Natural killer cell (primary cell): ENCODE results near the gene ATP8B1. TPM values are rescaled to one million over a fixed set of nuclear protein-coding genes. Genes with fewer than 3 reads are reported as not detected.
"Not testable (repeated sequence)": the region's sequence is repeated elsewhere in the genome, so short reads cannot be mapped to it uniquely, and the experiment has no call there.

ENCODE experiments used
- ATAC-seq, 3 donors: fragments of 150-1000 bp in 2 of 3; fragments of 200-7000 bp in 1 of 3; cut with Tn5 transposase; 1 replicate in 1 of 3; 2 replicates in 2 of 3; pipeline ENCODE4 v1.10.0; 2021; ENCODE audit warnings: mild to moderate bottlenecking in 2 of 3, moderate library complexity in 2 of 3
- DNase-seq, 2 donors: peaks; one replicate each; pipeline versions ENCODE4 v3.0.0 to v3.0.0-alpha.2; 2013 to 2021; ENCODE audit warnings: mixed read lengths in 1 of 2
- H3K27ac ChIP-seq: one replicate; pipeline ENCODE4 v1.5.1; 2013; ENCODE audit warnings: mild to moderate bottlenecking, low read length
- H3K27me3 ChIP-seq: one replicate; pipeline ENCODE4 v1.6.1; 2013; ENCODE audit warnings: low read length; ENCODE audit not compliant: control insufficient read depth, insufficient read depth
- H3K36me3 ChIP-seq: one replicate; pipeline ENCODE4 v1.6.1; 2013; ENCODE audit warnings: low read length; ENCODE audit not compliant: control insufficient read depth, insufficient read depth
- H3K4me1 ChIP-seq: one replicate; pipeline ENCODE4 v1.6.1; 2013; ENCODE audit warnings: low read length; ENCODE audit not compliant: control insufficient read depth, insufficient read depth
- H3K4me3 ChIP-seq: one replicate; pipeline ENCODE4 v1.5.1; 2013; ENCODE audit warnings: low read length
- H3K9me3 ChIP-seq: one replicate; pipeline ENCODE4 v1.6.1; 2013; ENCODE audit warnings: low read length; ENCODE audit not compliant: control insufficient read depth, insufficient read depth
- H3K27ac Mint-ChIP-seq, 2 donors: one replicate each; pipeline ENCODE4 v1.8.0; 2022; ENCODE audit warnings: mild to moderate bottlenecking in 2 of 2, mixed read lengths in 2 of 2, moderate library complexity in 1 of 2
- H3K27me3 Mint-ChIP-seq, 2 donors: one replicate each; pipeline ENCODE4 v1.8.0; 2022; ENCODE audit warnings: low read depth in 2 of 2, mixed read lengths in 2 of 2
- H3K36me3 Mint-ChIP-seq: one replicate; pipeline ENCODE4 v1.8.0; 2022; ENCODE audit warnings: mixed read lengths
- H3K4me1 Mint-ChIP-seq, 2 donors: one replicate each; pipeline ENCODE4 v1.8.0; 2022; ENCODE audit warnings: mixed read lengths in 2 of 2
- H3K4me3 Mint-ChIP-seq: one replicate; pipeline ENCODE4 v1.8.0; 2022; ENCODE audit warnings: mild to moderate bottlenecking, moderate library complexity, mixed read lengths
- H3K9me3 Mint-ChIP-seq, 2 donors: one replicate each; pipeline ENCODE4 v1.8.0; 2022; ENCODE audit warnings: mixed read lengths in 2 of 2
- WGBS: methylation state at CpG from one replicate; pipeline ENCODE4 v1.1.7; 2013; ENCODE audit warnings: missing lambda C conversion rate; ENCODE audit not compliant: insufficient coverage; 5-methylcytosine and 5-hydroxymethylcytosine counted together
- intact Hi-C: fragments of 100-400 bp; cut with micrococcal nuclease; formaldehyde crosslinking; loops from one replicate; pipeline ENCODE4 v1.14.2; 2022
- total RNA-seq, 4 donors: library from RNA; stranded (reverse); fragments of 120-200 nt in 1 of 4; gene quantifications; one replicate each; pipeline versions ENCODE4 v1.2.3 to v1.2.4, GENCODE V29; 2013 to 2022
- TF ChIP-seq, protein P1 (sequence below): fragments of 200-600 bp; IDR thresholded peaks from one replicate; pipeline ENCODE4 v1.8.0; 2022; ENCODE audit warnings: antibody characterized with exemption

Gene ATP8B1
- not detected for total RNA-seq
- total RNA-seq (2013) = not detected

- Mint-ChIP-seq H3K36me3 (no peaks in the 10 kb centered on the region), H3K27me3 (peaks cover 32 to 38% of the 10 kb centered on the region in 2 donors), H3K4me1 (peaks cover 0 to 12% of the 10 kb centered on the region in 2 donors), H3K4me3 (peak within 1 kb of the TSS; percentile 25), H3K9me3 (no peaks in the 10 kb centered on the region), H3K27ac (no peak within 1 kb of the TSS)
- intact Hi-C loops = no loop called here
- TF ChIP-seq, protein P1, sequence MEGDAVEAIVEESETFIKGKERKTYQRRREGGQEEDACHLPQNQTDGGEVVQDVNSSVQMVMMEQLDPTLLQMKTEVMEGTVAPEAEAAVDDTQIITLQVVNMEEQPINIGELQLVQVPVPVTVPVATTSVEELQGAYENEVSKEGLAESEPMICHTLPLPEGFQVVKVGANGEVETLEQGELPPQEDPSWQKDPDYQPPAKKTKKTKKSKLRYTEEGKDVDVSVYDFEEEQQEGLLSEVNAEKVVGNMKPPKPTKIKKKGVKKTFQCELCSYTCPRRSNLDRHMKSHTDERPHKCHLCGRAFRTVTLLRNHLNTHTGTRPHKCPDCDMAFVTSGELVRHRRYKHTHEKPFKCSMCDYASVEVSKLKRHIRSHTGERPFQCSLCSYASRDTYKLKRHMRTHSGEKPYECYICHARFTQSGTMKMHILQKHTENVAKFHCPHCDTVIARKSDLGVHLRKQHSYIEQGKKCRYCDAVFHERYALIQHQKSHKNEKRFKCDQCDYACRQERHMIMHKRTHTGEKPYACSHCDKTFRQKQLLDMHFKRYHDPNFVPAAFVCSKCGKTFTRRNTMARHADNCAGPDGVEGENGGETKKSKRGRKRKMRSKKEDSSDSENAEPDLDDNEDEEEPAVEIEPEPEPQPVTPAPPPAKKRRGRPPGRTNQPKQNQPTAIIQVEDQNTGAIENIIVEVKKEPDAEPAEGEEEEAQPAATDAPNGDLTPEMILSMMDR = no peak
- no peaks in the 10 kb centered on the region for H3K36me3 ChIP-seq
- WGBS = 4% methylated on average over 77 of the region's 77 CpGs
- H3K4me1 ChIP-seq = peaks cover 19% of the 10 kb centered on the region
- no peak within 1 kb of the TSS for H3K27ac ChIP-seq
- H3K9me3 ChIP-seq = no peaks in the 10 kb centered on the region
- peaks cover 23% of the 10 kb centered on the region for H3K27me3 ChIP-seq
- H3K4me3 ChIP-seq = no peak within 1 kb of the TSS
- DNase-seq = no peak
- no peak for ATAC-seq
Observed at GRCh38 chr18:57803103-57803969, at the start of gene ATP8B1. Gene ATP8B1 (minus strand): TSS chr18:57803315. CDS start chr18:57731807, 71,508 bp downstream.

- H3K36me3 Mint-ChIP-seq = no peaks in the 10 kb centered on the region
Observed at GRCh38 chr18:57850063-57850462, 46.9 kb upstream of the ATP8B1 start.

DNA sequence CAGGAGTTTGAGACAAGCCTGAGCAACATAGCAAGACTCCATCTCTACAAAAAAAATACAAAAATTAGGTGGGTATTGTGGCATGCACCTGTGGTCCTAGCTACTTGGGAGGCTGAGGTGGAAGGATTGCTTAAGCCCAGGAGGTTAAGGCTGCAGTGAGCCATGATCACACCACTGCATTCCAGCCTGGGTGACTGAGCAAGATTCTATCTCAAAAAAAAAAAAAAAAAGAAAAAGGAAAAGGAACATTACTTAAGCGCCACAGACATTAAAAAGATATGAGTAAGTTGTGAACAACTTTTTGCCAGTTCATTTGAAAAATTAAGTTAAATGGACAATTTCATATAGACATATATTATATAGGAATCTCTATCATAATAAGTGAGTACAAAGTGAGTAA is 45.3 kb upstream of the ATP8B1 start:
- H3K4me1 Mint-ChIP-seq, intact Hi-C loops: not testable (repeated sequence)

More at GRCh38 chr18:57850063-57850462, 46.9 kb upstream of the ATP8B1 start:
- DNase-seq (no peak), ATAC-seq (no peak)
- Histone ChIP-seq H3K4me1 (no peaks in the 10 kb centered on the region), H3K27ac (no peak overlapping the region), H3K27me3 (no peaks in the 10 kb centered on the region), H3K4me3 (no peak overlapping the region), H3K36me3 (no peaks in the 10 kb centered on the region), H3K9me3 (no peaks in the 10 kb centered on the region)
- H3K27me3 Mint-ChIP-seq = peaks cover 2 to 8% of the 10 kb centered on the region in 2 donors
- H3K4me3 Mint-ChIP-seq = no peak overlapping the region
- no peak overlapping the region for H3K27ac Mint-ChIP-seq
- intact Hi-C loops = no loop called here
- no peaks in the 10 kb centered on the region for H3K4me1 Mint-ChIP-seq
- TF ChIP-seq, protein P1 = no peak
- no peaks in the 10 kb centered on the region for H3K9me3 Mint-ChIP-seq
- 74% methylated on average over 3 of the region's 3 CpGs for WGBS

GRCh38 chr18:57847431-57847830 is 44.3 kb upstream of the ATP8B1 start:
- H3K36me3 Mint-ChIP-seq, H3K9me3 Mint-ChIP-seq, H3K36me3 ChIP-seq, H3K4me3 ChIP-seq, ATAC-seq, H3K4me1 Mint-ChIP-seq, H3K4me3 Mint-ChIP-seq, H3K27me3 ChIP-seq, DNase-seq, intact Hi-C loops, H3K27ac ChIP-seq, H3K27ac Mint-ChIP-seq, H3K9me3 ChIP-seq, H3K4me1 ChIP-seq: not testable (repeated sequence)
- no CpG with 5 or more reads among the region's 2 CpGs for WGBS
- H3K27me3 Mint-ChIP-seq = peaks cover 2 to 22% of the 10 kb centered on the region in 2 donors

More for the DNA sequence above, 45.3 kb upstream of the ATP8B1 start:
- not testable (repeated sequence) for DNase-seq, H3K27ac ChIP-seq, H3K4me1 ChIP-seq, H3K4me3 Mint-ChIP-seq, H3K36me3 Mint-ChIP-seq, H3K36me3 ChIP-seq, H3K9me3 Mint-ChIP-seq, H3K27ac Mint-ChIP-seq, H3K27me3 ChIP-seq, ATAC-seq, H3K9me3 ChIP-seq, H3K4me3 ChIP-seq
- peaks cover 2 to 17% of the 10 kb centered on the region in 2 donors for H3K27me3 Mint-ChIP-seq
- WGBS = no CpG with 5 or more reads among the region's 1 CpG
